HG03565 (cell line): ENCODE results near the gene PIP4K2A.
A peak's percentile ranks its signal among the peaks of the same experiment; 100 is the strongest.

Experiments
- ATAC-seq: cut with Tn5 transposase; IDR thresholded peaks from one replicate; pipeline ENCODE4 v1.9.1; 2021; ENCODE audit warnings: mild to moderate bottlenecking, moderate library complexity; ENCODE audit not compliant: unreplicated experiment

Gene PIP4K2A

GRCh38 chr10:22604344-22605126, 109.8 kb downstream of the PIP4K2A start:
- no peak for ATAC-seq

GRCh38 chr10:22603581-22603980, 110.8 kb downstream of the PIP4K2A start:
- no peak for ATAC-seq

DNA sequence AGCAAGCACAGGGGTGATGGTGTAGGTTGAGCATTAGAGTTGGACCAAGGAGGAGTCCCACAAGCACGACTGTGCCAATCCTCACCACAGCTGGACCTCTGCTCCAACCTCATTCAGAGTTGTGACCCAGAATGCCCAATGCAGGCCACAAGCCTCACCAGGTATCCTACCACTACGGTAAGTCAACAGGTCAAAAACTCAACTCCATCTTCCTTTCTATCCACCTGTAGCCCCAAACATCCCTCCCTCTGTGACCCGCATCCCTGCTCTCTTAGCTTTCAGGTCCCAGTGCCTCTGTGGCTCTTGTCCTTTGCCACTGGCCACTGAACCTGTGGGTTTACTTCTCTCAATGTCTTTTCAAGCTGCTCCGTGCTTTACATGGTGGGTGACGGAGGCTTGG, 112.8 kb downstream of the PIP4K2A start:
- no peak for ATAC-seq

DNA sequence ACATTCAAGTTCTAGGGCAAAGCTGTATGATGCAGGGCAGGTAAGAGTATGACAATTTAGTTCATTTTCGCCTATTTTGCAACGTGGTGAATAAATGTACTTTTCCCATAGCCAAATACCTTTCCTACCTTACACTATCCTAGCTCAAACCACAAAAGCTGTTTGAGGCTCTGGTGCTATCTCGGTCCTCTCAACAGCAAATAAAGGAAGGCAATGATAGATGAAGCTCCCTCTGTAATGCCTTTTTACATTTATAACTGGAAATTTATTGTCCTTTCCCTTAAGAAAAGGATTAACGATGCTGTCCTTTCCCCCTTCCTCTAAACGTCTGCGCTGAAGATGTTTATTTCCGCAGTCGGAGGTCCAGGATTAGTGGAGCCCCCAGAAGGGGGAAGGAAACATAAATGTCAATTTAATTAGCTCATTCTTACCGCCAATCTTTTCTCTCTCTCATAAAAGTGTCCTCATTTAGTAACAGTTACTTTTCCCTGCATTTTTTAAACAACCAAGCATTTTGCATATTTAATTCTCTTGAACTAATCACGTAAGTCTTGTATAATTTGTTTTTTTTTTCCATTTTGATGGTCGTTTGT, 114.6 kb downstream of the PIP4K2A start:
- ATAC-seq: no peak

- ATAC-seq: no peak
Measured at GRCh38 chr10:22599048-22599561, 115.3 kb downstream of the PIP4K2A start.

- no peak for ATAC-seq
Measured at GRCh38 chr10:22598478-22598877, 115.9 kb downstream of the PIP4K2A start.

DNA sequence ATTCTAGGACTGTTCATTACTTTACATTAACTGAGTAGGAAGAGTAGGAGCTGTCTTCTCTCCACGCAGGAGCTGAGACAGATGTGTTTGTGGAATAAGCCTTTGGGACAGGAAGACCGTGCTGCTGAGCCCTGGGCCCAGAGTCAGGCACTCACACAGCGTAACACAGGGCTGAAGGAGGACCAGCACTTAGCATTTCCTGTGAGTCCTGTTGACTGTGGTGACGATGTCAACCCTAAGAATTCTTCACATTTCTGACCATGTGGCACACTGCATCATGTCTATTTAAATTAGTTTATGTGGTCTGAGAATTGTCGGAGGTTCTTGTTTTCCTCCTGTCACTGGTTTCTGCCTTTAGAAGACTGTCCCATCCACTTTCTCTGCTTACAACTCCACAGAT, 117.2 kb downstream of the PIP4K2A start:
- ATAC-seq: peak; percentile 57

DNA sequence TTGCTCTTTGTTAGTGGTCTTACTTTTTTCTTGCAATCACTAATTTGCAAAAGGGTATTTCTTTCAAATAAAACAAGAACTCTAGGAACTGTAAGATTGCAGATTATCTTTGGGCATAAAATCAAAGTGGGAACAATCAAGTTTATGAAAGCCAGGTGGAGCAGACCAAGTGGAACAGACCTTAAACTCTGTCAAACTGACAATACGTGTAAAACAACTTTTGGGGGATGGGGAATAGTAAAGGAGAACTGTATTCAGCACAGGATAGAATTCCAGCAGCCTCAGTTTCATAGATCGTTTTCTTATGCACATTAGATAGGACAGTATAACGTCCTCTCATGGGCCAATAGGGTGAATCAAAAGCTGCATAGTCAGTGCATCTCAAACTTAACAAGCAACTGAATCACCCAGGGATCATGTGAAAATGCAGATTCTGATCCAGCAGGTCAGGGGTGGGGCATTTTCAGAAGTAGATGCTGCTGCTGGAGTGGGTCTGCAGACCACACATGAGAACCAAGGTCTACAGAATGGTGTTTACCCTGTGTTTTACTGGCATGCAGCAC, 120.7 kb downstream of the PIP4K2A start:
- no peak for ATAC-seq

GRCh38 chr10:22593026-22593425, 121.4 kb downstream of the PIP4K2A start:
- no peak for ATAC-seq

- no peak for ATAC-seq
Measured at GRCh38 chr10:22589851-22590514, 124.4 kb downstream of the PIP4K2A start.

DNA sequence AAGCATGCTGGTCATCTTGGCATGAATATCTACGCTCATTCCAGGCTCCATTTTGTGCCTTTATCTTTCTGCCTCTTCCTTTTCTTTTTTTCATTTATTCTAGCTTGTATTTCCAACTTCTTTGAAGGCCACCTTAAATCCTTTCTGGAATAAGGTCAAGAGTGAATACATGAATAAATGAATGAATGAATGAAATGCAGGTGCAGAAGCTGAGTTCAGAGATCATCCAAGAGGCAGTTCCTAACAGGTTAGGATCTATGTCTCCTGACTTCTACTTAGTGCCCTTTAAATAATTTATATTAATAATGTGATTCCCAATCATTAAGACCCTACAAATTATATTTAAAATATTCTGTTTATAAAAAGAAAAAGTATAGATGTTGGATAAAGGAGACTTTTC, 125.9 kb downstream of the PIP4K2A start:
- ATAC-seq: no peak

DNA sequence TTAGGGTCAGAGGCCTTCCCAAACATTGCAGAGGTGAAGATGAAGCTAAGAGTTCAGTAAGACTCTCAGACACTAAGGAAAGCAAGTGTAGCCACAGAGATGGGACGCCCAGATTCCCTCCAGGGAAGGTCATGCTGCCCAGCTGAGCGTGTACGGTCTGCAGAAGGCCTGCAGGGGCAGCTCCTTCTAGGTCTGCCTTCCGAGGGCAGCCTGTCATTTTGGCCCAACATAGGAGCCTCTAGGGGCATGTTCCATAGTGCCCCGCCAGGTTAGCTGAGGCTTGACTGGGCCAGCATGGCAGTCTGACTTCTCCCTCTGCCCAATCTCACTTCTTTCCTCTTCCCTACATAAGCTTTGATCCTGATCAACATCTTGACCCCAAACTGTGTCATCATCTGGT, 130.7 kb downstream of the PIP4K2A start:
- no peak for ATAC-seq

DNA sequence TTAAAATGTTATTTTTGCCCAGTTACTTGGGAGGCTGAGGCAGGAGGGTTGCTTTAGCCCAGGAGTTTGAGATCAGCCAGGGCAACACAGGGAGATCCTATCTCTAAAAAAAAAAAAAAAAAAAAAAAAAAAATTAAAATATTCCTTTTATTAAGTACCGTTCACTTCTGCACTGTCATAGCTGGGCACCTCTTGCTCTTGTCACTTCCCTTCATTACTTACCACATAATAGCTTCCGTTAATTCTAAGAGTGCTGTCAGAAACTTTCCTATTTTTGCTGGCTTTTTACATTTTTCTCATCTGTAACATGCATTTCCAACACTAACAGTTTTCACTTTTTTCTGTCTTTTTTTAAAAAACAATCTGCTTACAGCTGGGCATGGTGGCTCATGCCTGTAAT, 132.9 kb downstream of the PIP4K2A start:
- ATAC-seq: no peak

GRCh38 chr10:22580711-22581110, 133.7 kb downstream of the PIP4K2A start:
- ATAC-seq: no peak

DNA sequence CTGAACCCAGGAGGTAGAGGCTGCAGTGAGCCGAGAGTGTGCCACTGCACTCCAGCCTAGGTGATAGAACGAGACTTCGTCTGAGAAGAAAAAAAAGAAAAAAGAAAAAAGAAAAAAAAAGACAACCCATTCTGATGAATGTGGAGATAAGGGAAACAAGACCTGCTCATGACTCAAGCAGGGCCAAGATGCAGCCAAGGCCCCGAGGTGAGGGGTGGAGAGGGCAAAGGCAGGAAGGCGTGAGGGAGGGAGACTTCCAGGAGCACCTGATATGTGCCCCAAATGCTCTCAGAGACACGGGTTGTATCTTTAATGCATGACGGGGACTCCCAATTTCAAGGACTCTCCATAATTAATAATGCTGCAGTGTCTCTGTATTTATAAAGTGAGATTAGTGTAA, 134.6 kb downstream of the PIP4K2A start:
- no peak for ATAC-seq

DNA sequence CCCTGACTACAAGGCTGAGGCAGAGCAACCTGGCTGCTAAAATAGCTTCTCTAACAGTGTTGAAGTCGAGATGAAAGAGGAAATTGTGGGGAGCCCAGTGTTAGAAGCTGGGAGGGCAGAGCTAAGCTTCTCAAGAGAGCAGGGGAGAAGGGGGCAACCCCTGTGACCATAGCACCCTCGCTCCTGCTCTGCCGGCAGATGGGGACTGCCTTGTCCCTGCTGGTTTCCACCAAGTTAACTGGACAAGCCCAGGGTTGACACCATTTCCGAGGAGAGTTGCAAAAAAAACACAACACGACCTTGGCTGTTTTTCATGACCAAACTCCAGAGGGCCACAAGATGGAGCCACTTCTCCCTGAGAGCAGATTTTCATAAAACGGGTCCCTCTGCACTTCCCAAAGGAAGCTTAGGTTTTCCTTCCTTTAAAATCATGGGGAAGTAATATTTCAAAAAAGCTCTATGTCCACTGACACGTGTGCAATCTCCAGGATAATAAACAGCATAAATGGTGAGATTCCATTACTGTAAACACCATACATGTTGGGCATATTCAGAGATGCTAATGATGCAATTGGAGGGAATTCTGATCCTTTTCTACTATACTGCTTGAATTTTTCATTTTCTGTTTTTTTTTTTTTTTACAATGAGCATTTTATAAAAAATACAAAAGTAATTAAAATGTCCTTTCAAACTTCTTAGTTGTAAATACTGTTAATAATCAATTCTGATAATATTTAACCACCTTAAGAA, 140.4 kb downstream of the PIP4K2A start:
- ATAC-seq: no peak

DNA sequence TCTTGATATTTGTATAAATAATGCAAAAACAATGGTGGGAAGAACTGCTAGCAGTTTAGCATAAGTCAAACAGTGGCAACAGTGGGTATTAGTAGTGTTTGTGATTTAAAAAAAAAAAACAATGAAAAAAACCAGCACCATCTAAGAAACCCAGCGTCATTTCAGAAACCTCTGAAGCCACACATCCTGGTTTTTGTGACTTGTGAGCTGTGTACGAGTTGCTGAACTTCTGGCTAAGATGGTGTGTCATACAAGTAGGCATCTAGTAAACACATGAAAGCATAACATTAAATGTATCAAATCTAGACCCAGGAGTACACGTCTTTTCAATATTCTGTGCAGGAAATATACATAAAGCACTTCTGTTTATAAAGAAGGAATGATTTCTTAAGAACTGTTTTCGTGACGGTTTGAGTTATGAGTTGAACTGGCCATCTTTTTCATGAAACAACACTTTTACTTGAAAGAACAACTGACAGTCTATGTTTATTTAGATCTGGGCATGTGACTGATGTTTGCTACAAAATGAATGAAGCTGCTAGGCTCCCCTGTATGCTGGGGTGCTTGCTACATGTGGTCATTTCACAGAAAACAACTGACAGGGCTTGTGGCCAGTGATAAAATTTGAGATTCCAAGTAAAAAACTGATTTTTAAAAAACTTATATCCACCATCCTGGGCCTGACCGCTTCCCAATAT, 143.5 kb downstream of the PIP4K2A start:
- no peak for ATAC-seq

DNA sequence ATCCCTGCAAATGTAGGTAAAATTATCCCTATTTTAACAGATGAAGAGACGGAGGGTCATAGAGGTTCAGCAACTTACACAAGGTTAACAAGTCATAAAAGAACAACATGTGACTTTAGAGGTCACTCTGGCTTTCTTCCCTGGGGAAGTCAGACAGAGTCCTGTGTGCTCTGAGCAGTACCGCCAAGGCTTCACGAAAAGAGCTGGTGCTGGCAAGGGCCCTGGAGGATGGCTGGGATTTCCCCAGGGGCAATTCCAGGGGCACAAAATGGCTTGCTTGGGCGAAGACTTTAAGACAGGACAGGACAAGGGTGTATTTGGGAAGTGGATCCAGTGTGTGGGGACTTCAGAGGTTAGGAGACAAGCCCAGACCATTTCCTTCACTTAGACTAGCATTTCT, 144.1 kb downstream of the PIP4K2A start:
- no peak for ATAC-seq

DNA sequence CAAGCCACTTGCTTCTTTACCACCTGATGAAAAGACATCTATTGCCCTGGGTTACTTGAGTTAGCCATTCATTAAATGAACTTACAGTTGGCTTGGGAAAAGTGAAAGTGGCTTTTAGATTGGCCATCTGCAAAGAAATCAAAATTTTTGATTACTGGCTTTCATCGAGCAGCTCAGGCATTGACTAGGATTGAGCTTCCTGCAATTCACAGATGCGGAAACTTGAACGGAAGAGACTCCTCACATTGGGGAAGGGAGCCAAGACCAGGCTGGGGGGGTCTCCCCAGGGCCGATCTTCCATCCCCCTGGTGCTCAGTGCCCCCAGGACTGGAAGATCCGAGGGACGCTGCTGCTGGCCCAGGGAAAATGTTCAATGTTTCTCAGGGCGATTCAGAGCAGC, 145.4 kb downstream of the PIP4K2A start:
- ATAC-seq: no peak

DNA sequence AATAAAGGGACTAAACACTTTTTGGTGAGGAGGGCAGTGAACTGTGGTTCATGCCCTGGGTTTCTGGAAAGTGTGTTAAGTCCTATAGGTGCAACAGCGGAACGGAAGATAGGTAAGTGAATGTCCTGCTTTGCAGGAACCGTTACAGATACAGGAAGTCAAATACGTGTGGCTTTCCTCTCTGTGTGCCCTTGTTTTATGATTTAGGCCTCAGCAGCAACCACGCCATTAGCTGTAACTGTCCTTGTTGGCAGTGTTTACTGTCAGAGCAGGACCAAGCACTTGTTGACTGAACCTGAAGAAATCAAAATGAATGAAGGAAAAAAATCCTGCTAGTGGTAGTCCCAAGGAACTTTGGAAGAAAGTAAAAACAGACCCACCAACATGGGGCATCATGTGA, 150.3 kb downstream of the PIP4K2A start:
- no peak for ATAC-seq
